HepG2 (cell line): Measurements from ENCODE around the gene DNMT3L. TPM values are rescaled to one million over a fixed set of nuclear protein-coding genes. Genes with fewer than 3 reads are reported as not detected.

Experiments used
- HDAC1 ChIP-seq: sonication (generic); formaldehyde crosslinking; IDR thresholded peaks from 2 replicates; pipeline ENCODE4 v1.5.1; 2020; ENCODE audit warnings: mild to moderate bottlenecking, missing genetic modification reagents
- MXI1 ChIP-seq: IDR thresholded peaks from 3 replicates; pipeline ENCODE4 v1.6.1; 2012; ENCODE audit warnings: low read depth, low read length, inconsistent platforms, borderline replicate concordance
- NR2F2 ChIP-seq: IDR thresholded peaks from 2 replicates; pipeline ENCODE4 v1.6.1; 2012; ENCODE audit warnings: low read depth, inconsistent platforms, borderline replicate concordance
- PAX8 ChIP-seq: sonication (generic); formaldehyde crosslinking; IDR thresholded peaks from 2 replicates; pipeline ENCODE4 v1.8.0; 2022; ENCODE audit warnings: mild to moderate bottlenecking, missing genetic modification reagents, borderline replicate concordance
- RELA ChIP-seq: sonication (generic); formaldehyde crosslinking; IDR thresholded peaks from 2 replicates; pipeline ENCODE4 v1.4.0; 2020; ENCODE audit warnings: missing genetic modification reagents
- SATB2 ChIP-seq: sonication (generic); formaldehyde crosslinking; IDR thresholded peaks from 2 replicates; pipeline ENCODE4 v1.5.0; 2020; ENCODE audit warnings: missing genetic modification reagents
- SNRNP70 ChIP-seq: fragments of 200-400 bp; formaldehyde crosslinking; IDR thresholded peaks from 2 replicates; pipeline ENCODE4 v1.6.1; 2017; ENCODE audit warnings: mild to moderate bottlenecking, low read depth, low read length, moderate library complexity
- TOPORS ChIP-seq: sonication (generic); formaldehyde crosslinking; IDR thresholded peaks from 2 replicates; pipeline ENCODE4 v1.8.0; 2023; ENCODE audit warnings: mild to moderate bottlenecking, missing genetic modification reagents
- WIZ ChIP-seq: sonication (generic); formaldehyde crosslinking; IDR thresholded peaks from 2 replicates; pipeline ENCODE4 v1.5.1; 2020; ENCODE audit warnings: mild to moderate bottlenecking, missing genetic modification reagents
- ZNF251 ChIP-seq: sonication (generic); formaldehyde crosslinking; IDR thresholded peaks from 2 replicates; pipeline ENCODE4 v1.9.0; 2021; ENCODE audit warnings: mild to moderate bottlenecking, missing genetic modification reagents
- ZNF337 ChIP-seq: sonication (generic); formaldehyde crosslinking; IDR thresholded peaks from 2 replicates; pipeline ENCODE4 v1.5.1; 2020; ENCODE audit warnings: missing genetic modification reagents, low read depth, mild to moderate bottlenecking, borderline replicate concordance
- ZNF383 ChIP-seq: sonication (generic); formaldehyde crosslinking; IDR thresholded peaks from 2 replicates; pipeline ENCODE4 v1.4.0; 2020; ENCODE audit warnings: missing genetic modification reagents, mild to moderate bottlenecking, borderline replicate concordance
- ZNF569 ChIP-seq: sonication (generic); formaldehyde crosslinking; IDR thresholded peaks from 2 replicates; pipeline ENCODE4 v1.5.0; 2020; ENCODE audit warnings: mild to moderate bottlenecking, missing genetic modification reagents, moderate library complexity, borderline replicate concordance
- ZSCAN25 ChIP-seq: sonication (generic); formaldehyde crosslinking; IDR thresholded peaks from 2 replicates; pipeline ENCODE4 v1.8.0; 2022; ENCODE audit warnings: mild to moderate bottlenecking, missing genetic modification reagents
- polyA plus RNA-seq, 8 experiments: library from polyadenylated mRNA; depleted of rRNA in 3 of 8; stranded (reverse) in 7 of 8; unstranded in 1 of 8; fragments of >200 nt; fragmentation: Illumina TruSeq in 4 of 8; extraction: Trizol in 4 of 8; gene quantifications; 2 replicates each; pipeline versions ENCODE4 v1.2.1 to v1.2.3, GENCODE V29; 2011 to 2016; ENCODE audit warnings: low read depth in 4 of 8, missing spikeins in 1 of 8, mixed read lengths in 1 of 8; ENCODE audit not compliant: insufficient read depth in 1 of 8
- total RNA-seq, 5 experiments: library from RNA; depleted of rRNA; stranded (reverse); fragments of >200 nt; fragmentation: Illumina TruSeq; extraction: Trizol; gene quantifications; 2 replicates each; pipeline ENCODE4 v1.2.3, GENCODE V29; 2016; ENCODE audit warnings: low read depth in 1 of 5
- TF ChIP-seq, protein P1 (sequence below): IDR thresholded peaks from 2 replicates; pipeline ENCODE4 v1.6.1; 2016; ENCODE audit warnings: missing compliant biosample characterization, missing genetic modification reagents, borderline replicate concordance
- TF ChIP-seq, protein P2 (sequence below): sonication (generic); formaldehyde crosslinking; IDR thresholded peaks from 2 replicates; pipeline ENCODE4 v1.4.0; 2020; ENCODE audit warnings: mild to moderate bottlenecking, missing genetic modification reagents
- TF ChIP-seq, protein P3 (sequence below): sonication (generic); formaldehyde crosslinking; IDR thresholded peaks from 2 replicates; pipeline ENCODE4 v1.4.0; 2020; ENCODE audit warnings: missing genetic modification reagents, borderline replicate concordance
- TF ChIP-seq, protein P4 (sequence below): sonication (generic); formaldehyde crosslinking; IDR thresholded peaks from 2 replicates; pipeline ENCODE4 v1.8.0; 2022; ENCODE audit warnings: mild to moderate bottlenecking, missing genetic modification reagents, moderate library complexity
- TF ChIP-seq, protein P5 (sequence below): sonication (generic); formaldehyde crosslinking; IDR thresholded peaks from 2 replicates; pipeline ENCODE4 v1.4.0; 2020; ENCODE audit warnings: missing genetic modification reagents
- TF ChIP-seq, protein P6 (sequence below): sonication (generic); formaldehyde crosslinking; IDR thresholded peaks from 2 replicates; pipeline ENCODE4 v1.5.1; 2020; ENCODE audit warnings: missing genetic modification reagents, mild to moderate bottlenecking, borderline replicate concordance

Gene DNMT3L
- total and polyA plus RNA-seq, 2 of the 13 experiments (the other 11 are each of a cell fraction or from before 2014, with no cell fraction given): 0.75 to 1.7 TPM

DNA sequence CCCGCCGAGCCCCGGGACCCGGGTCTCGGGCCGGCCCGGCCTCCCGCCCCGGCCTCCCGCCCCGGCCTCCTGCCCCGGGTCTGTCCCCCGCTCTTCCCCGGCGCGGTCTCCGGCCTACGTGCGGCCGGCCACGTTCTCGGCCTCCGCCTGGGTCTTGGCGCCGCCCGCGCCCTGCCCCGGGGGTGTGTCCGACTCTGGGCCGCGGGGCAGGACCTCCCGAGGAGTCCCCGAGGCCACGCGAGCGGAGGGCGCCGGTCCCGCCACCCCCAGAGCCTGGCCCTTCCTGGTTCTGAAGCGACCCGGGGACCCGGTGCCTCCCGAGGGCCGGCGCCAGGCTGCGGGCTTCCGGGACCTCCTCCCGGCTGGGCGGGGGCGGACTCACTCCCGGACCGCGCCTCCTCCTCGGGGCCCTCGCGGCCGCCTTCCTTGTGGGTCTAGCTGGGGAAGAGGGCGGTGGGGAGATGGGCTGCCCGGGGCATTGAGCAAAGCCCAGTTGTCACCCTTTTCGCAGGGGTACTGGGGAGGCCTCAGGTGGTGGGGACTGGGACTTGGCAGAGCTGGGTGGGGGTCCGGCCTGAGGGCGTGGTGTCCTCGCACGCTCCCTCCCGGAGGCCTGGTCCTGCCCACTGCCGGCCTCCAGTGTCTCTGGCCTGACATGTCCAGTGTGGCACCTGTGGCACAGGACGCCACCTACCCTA lies 38.7 kb upstream of the DNMT3L start (continued):
- TF ChIP-seq SNRNP70: no peak
- TF ChIP-seq, protein P1, sequence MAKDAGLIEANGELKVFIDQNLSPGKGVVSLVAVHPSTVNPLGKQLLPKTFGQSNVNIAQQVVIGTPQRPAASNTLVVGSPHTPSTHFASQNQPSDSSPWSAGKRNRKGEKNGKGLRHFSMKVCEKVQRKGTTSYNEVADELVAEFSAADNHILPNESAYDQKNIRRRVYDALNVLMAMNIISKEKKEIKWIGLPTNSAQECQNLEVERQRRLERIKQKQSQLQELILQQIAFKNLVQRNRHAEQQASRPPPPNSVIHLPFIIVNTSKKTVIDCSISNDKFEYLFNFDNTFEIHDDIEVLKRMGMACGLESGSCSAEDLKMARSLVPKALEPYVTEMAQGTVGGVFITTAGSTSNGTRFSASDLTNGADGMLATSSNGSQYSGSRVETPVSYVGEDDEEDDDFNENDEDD (CRISPR knock-in tag): peak; percentile 28; the same call in 1 of the 2 replicates
- TF ChIP-seq SATB2: no peak
- TF ChIP-seq, protein P2, sequence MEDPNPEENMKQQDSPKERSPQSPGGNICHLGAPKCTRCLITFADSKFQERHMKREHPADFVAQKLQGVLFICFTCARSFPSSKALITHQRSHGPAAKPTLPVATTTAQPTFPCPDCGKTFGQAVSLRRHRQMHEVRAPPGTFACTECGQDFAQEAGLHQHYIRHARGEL (CRISPR knock-in tag): 0 out of 2 replicates have a peak, but pooled peaks have one; percentile 38
- no peak for TF ChIP-seq TOPORS (CRISPR knock-in tag)
- no peak for TF ChIP-seq ZNF383 (CRISPR knock-in tag)
- TF ChIP-seq PAX8 (CRISPR knock-in tag): no peak
- TF ChIP-seq ZNF251 (CRISPR knock-in tag): no peak
- TF ChIP-seq, protein P3, sequence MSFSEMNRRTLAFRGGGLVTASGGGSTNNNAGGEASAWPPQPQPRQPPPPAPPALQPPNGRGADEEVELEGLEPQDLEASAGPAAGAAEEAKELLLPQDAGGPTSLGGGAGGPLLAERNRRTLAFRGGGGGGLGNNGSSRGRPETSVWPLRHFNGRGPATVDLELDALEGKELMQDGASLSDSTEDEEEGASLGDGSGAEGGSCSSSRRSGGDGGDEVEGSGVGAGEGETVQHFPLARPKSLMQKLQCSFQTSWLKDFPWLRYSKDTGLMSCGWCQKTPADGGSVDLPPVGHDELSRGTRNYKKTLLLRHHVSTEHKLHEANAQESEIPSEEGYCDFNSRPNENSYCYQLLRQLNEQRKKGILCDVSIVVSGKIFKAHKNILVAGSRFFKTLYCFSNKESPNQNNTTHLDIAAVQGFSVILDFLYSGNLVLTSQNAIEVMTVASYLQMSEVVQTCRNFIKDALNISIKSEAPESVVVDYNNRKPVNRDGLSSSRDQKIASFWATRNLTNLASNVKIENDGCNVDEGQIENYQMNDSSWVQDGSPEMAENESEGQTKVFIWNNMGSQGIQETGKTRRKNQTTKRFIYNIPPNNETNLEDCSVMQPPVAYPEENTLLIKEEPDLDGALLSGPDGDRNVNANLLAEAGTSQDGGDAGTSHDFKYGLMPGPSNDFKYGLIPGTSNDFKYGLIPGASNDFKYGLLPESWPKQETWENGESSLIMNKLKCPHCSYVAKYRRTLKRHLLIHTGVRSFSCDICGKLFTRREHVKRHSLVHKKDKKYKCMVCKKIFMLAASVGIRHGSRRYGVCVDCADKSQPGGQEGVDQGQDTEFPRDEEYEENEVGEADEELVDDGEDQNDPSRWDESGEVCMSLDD (CRISPR knock-in tag): no peak
- TF ChIP-seq, protein P4, sequence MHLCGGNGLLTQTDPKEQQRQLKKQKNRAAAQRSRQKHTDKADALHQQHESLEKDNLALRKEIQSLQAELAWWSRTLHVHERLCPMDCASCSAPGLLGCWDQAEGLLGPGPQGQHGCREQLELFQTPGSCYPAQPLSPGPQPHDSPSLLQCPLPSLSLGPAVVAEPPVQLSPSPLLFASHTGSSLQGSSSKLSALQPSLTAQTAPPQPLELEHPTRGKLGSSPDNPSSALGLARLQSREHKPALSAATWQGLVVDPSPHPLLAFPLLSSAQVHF: 0 out of 2 replicates have a peak, but pooled peaks have one; percentile 48
- peak; percentile 49; the same call in 1 of the 3 replicates for TF ChIP-seq MXI1
- TF ChIP-seq, protein P5, sequence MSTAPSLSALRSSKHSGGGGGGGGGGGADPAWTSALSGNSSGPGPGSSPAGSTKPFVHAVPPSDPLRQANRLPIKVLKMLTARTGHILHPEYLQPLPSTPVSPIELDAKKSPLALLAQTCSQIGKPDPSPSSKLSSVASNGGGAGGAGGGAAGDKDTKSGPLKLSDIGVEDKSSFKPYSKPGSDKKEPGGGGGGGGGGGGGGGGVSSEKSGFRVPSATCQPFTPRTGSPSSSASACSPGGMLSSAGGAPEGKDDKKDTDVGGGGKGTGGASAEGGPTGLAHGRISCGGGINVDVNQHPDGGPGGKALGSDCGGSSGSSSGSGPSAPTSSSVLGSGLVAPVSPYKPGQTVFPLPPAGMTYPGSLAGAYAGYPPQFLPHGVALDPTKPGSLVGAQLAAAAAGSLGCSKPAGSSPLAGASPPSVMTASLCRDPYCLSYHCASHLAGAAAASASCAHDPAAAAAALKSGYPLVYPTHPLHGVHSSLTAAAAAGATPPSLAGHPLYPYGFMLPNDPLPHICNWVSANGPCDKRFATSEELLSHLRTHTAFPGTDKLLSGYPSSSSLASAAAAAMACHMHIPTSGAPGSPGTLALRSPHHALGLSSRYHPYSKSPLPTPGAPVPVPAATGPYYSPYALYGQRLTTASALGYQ (CRISPR knock-in tag): no peak
- no peak for TF ChIP-seq ZNF337 (CRISPR knock-in tag)
- TF ChIP-seq HDAC1: peak; percentile 68
- TF ChIP-seq NR2F2: no peak
- TF ChIP-seq WIZ: no peak
- TF ChIP-seq RELA (CRISPR knock-in tag): no peak
- TF ChIP-seq, protein P6, sequence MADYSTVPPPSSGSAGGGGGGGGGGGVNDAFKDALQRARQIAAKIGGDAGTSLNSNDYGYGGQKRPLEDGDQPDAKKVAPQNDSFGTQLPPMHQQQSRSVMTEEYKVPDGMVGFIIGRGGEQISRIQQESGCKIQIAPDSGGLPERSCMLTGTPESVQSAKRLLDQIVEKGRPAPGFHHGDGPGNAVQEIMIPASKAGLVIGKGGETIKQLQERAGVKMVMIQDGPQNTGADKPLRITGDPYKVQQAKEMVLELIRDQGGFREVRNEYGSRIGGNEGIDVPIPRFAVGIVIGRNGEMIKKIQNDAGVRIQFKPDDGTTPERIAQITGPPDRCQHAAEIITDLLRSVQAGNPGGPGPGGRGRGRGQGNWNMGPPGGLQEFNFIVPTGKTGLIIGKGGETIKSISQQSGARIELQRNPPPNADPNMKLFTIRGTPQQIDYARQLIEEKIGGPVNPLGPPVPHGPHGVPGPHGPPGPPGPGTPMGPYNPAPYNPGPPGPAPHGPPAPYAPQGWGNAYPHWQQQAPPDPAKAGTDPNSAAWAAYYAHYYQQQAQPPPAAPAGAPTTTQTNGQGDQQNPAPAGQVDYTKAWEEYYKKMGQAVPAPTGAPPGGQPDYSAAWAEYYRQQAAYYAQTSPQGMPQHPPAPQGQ (CRISPR knock-in tag): no peak
- TF ChIP-seq ZNF569 (CRISPR knock-in tag): no peak
- 0 out of 2 replicates have a peak, but pooled peaks have one; percentile 46 for TF ChIP-seq ZSCAN25 (CRISPR knock-in tag)
